Measurements from ENCODE around the gene ITPK1.

ITPK1 gene

DNA sequence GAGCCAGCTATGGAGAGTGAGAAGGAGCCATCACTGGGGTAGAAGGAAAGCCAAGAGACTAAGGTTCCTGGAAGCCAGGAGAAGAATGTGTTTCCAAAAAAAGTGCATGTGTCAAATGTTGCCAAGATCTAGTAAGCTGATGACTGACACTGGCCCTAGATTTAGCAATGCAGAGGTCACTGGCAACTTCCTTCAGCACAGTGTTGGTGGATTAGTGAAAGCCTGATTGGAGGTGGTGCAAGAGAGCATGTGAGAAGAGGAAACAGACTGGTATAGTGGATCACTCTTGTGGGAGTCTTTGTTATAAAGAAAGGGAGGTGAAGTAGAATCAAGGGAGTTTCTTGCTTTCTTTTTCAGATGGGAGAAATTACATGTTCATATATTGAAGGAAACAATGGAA lies 226.8 kb downstream of the ITPK1 start:
- DNase-seq (ENCODE audit: low spot score): no peak

DNA sequence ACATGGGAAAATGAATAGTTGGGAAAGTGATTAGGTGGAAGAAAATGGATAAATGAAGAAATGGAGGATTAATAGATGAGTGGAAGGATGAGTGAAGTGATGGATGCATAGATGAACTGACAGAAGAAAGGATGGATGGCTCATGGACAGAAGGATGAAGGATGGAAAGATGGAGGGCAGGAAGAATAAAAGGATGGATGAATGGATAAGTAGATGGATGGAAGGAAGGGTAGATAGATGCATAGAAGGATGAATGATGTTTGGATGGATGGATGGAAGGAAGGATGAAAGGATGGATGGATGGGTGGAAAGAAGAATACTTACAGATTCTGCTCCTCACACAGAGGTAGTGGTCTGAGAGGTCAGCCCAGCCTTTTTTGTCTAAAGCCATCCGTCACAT lies 228.6 kb downstream of the ITPK1 start:
- no peak for DNase-seq (ENCODE audit: low spot score)

All from HuH-7 (cell line).